Activated CD8-positive, alpha-beta memory T cell treated with anti-CD3 and anti-CD28 coated beads, Interleukin-2, amount 50 U/mL, for 24 hours (primary cell): ENCODE data around the gene NARF.
"Not testable (repeated sequence)": the region's sequence is repeated elsewhere in the genome, so short reads cannot be mapped to it uniquely, and the experiment has no call there.

Experiments
- DNase-seq: peaks from one replicate; pipeline ENCODE4 v3.0.0-alpha.2; 2020; ENCODE audit errors: extremely low read depth

NARF gene

DNA sequence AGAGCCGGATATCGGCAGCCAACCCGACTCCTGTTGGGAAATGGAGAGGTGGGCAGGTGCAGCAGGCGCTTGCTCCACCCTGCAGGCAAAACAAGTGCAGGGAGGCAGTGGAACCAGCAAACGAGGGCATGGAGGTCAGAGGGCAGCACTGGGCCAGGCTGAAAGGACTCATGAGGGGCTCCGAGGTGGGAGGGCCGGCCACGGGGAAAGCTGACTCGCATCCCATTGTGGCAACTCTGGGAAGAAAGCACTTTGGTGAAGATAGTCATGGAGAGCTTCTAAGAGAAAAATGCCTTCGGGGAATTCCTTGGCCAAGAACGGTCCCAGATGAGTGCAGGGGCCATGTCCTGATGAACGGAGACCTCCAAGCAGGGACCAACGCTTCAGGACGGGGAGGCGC lies 12.4 kb upstream of the NARF start:
- no peak for DNase-seq

DNA sequence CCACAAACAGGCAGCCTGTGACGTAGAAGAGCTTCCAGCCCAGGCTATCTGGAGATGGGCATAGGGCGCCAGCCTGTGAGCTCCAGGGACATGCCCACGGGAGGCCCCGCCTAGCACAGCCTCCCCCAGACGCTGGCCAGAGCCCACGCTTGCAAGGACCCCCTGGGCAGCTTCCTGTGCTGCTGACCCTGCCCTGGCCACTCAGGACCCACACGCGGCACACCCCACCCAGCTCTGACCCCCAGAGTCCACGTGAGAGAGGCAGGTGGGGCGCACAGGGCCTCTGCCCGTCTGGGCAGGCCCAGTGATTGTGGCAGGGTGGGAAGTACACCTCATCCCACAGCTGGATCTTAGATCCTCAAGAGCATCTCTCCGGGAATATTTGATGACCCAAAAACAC lies 11.9 kb upstream of the NARF start:
- DNase-seq = no peak

DNA sequence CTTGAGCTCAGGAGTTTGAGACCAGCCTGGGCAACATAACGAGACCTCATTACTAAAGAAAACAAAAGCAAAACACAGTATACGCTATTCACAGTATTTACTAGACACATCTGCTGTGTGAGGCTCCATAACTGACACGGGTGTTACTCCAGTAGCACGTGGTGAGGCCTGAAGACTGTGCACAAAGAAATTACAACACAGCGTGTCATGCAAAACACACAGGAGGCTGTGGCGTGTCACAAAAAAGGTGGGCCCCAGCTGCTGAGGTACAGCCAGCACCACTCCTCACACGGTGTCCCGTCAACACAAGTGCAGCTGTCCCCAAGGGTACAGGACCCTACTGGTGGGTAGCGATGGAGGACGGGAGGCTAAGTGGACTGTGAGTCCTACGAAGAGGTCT lies 10.7 kb upstream of the NARF start:
- no peak for DNase-seq

DNA sequence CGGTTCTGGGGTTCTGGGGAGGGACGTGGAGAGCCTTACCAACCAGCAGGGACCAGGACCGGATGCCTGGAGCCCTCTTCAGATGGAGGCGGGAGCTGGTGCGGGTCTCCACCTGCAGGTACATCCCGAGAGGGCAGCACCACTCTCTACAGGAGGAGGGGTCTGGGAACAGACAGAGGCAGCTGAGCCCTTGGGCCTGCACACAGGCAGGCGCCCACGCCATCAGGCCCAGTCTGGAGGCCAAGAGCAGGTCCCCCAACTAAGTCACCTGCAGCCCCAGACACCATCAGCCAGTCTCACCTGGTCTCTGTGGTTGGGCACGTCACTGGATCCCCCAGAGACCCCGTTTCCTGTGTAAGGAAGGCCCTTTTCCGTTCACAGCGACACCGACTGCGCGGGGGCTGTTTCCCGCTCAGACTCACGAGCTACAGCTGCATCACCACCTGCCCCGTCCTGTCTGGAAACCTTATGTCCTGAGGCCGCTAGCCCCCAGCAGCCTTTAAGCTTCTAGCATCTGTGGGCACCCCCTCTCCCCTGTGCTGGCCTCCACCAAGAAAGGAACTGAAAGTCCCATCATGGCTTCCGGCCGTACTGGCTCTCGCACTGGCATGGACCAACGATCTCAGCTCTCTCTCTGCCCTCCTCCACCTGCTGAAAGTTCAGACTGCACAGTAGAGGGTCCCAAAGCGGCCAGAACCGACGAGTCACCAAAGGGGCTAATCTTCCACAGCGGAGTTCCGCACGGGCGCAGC lies 9.2 kb upstream of the NARF start:
- no peak for DNase-seq

DNA sequence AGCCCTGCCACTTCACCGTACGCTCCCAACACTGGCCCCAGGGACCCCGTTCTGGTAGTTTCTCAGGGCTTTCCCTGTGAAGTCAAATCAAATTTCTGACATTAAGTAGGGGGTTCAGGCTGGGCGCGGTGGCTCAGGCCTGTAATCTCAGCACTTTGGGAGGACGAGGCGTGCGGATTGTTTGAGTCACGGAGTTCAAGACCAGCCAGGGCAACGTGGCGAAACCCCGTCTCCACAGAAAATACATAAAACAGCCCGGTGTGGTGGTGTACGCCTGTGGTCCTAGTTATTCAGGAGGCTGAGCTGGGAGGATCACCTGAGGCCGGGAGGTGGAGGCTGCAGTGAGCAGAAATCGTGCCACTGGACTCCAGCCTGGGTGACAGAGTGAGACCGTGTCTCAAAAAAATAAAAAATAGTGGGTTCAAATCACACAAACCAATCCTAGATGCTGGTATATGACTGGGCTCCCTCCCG lies 8.6 kb upstream of the NARF start:
- no peak for DNase-seq

DNA sequence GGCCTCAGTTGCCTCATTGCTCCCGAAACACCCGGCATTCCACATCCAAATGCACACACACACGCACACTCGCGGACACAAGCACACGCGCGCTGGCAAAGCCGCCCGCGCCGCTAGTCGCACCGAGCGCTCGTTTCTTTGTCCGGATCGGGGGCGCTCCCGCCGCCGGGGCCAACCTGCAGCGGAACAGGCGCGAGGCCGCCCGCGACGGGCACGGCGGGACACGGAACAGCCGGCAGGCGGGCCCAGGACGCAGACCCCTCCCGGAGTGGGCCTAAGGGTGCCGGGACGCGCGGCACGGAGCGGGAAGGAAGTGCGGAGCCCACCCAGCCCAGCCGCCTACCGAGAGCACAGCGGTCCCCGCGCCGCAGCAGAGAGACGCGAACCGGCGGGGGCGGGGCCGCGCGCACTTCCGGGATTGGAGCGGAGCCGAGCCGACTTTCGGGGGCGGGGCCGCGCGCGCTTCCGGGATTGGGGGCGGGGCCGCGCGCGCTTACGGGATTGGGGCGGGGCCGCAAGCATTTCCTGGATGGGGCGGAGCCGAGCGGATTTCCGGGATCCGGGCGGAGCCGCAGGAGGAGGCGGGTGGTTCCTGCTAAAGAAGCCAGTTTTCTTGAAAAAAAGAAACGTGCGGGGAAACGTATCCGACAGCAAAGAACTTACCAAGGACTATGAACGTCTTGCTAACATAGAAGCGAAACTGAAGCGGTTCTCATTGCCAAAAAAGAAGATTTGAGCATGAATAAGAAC lies 8.0 kb upstream of the NARF start, which contains the start of gene CYBC1:
Gene CYBC1 (minus strand): TSS at position 396 of the 750 bp plus-strand sequence. CDS start 1,498 bp downstream, outside the sequence.
- peak; percentile 79 for DNase-seq

DNA sequence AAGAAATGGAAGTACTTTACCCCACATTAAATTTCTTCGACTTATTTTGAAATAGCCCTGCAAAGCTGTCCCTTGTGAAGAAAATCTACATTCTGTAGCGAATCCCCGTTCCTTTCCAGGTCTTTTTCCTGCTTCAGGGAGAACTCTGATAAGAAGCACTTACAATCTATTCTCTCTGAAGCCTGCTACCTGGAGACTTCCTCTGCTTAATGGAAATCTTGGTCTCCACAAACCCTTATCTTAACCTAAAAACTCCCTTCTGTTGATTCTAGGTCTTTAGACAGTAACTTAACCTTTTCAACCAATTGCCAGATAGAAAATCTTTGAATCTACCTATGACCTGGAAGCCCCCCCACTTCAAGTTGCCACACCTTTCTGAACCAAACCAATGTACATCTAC lies 6.4 kb upstream of the NARF start:
- no peak for DNase-seq

DNA sequence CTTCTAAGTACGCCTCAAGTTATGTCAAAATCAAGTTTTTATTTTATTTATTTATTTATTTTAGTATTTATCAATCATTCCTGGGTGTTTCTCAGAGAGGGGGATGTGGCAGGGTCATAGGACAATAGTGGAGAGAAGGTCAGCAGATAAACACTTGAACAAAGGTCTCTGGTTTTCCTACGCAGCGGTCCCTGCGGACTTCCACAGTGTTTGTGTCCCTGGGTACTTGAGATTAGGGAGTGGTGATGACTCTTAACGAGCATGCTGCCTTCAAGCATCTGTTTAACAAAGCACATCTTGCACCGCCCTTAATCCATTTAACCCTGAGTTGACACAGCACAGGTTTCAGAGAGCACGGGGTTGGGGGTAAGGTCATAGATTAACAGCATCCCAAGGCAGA lies 5.4 kb upstream of the NARF start:
- DNase-seq = not testable (repeated sequence)

DNA sequence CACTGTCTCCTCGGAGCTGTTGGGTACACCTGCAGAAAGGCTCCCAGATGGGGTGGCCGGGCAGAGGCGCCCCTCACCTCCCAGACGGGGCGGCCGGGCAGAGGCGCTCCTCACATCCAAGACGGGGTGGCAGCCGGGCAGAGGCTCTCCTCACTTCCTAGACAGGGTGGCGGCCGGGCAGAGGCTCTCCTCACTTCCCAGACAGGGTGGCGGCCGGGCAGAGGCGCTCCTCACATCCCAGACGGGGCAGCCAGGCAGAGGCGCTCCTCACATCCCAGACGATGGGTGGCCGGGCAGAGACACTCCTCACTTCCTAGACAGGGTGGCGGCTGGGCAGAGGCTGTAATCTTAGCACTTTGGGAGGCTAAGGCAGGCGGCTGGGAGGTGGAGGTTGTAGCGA lies 4.8 kb upstream of the NARF start:
- DNase-seq = not testable (repeated sequence)

DNA sequence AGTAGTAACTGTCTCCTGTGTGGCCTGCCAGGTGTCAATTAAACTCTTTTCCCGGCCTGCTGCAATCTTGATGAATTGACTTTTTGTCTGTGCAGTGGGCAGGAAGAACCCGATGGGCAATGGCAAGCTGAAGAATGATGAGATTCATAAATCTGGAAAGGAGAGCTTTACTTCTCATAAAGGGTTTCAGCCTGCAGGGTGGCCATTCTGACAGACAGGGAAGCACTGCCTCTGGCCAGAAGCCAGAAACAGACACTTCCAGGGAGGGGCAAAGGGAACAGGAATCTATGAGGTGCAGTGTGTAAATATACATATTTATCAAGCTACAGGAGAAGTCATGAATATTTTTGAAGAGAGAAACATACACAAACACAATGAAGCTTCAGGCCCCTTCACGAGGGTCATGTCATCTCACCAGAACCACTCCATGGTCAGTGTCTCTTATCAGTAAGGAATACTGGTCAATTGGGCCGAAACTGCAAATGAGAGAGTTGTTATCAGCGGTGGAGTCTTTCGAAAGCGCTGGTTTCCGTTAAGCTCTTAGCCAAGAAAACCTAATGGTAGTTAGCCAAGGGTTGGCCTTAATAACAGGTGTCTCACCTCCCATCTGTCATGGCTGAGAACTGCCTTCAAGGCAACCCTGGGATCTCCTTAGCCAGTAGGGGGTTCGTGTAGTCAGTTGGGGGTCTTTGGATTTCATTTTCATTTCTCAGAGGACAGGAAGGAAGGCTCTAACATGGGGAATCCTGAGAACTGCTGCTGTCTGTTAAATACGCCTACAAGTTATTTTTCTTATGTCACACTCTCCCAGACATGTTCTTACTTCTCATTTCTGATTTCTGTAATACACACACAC lies 1.2 kb upstream of the NARF start:
- DNase-seq = no peak

DNA sequence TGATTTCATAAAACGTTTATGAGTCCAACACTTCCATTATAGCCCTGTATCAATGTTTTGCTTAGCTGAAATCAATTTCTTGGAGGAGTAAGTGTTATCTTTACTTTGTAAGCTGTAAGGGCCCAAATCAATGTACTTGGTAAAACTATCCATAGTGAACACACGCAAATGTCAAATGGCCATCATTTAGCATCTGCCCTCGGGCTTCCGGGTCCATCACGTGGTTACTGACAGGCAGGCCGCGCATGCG lies 687 bp upstream of the NARF start:
- DNase-seq = no peak

DNA sequence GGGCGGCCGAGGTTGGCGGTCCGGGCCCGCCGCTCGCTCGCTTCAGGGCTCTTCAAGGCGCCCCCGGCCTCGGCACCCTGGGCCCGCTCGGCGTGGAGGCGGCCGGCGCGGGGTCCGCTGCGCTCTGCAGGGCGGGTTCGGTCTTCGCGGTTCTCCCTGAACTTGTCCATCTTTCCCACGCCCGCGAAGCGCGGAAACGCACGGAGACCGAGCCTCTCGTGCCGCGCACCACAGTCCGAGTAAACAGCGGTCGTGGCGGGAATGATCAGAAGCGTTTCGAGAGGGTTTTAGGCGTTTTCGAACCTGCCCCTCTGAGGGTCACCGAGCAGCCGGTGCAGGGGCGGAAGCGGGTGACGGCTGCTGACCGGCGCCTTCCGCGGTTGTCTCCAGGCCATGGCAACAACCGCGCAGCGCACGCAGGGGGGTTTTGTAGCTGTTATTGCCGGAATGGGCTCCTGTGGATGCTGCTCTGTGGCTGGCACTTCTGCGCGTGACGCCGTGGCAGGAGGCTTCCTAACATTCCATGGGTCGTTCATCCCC lies 414 bp downstream of the NARF start:
- no peak for DNase-seq

DNA sequence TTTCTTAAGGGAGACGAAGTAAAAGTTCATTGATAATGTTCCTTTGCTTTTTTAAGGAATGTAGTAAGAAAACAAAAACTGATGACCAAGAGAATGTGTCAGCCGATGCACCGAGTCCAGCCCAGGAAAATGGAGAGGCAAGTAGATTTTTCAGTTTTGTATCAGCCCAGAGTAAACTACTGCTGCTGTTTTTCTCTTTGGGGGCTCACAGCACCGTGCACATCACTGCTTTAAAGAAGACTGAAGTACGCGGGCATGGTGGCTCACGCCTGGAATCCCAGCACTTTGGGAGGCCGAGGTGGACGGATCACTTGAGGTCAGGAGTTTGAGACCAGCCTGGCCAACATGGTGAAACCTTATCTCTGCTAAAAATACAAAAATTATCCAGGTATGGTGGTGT lies 1.4 kb downstream of the NARF start:
- DNase-seq = not testable (repeated sequence)

DNA sequence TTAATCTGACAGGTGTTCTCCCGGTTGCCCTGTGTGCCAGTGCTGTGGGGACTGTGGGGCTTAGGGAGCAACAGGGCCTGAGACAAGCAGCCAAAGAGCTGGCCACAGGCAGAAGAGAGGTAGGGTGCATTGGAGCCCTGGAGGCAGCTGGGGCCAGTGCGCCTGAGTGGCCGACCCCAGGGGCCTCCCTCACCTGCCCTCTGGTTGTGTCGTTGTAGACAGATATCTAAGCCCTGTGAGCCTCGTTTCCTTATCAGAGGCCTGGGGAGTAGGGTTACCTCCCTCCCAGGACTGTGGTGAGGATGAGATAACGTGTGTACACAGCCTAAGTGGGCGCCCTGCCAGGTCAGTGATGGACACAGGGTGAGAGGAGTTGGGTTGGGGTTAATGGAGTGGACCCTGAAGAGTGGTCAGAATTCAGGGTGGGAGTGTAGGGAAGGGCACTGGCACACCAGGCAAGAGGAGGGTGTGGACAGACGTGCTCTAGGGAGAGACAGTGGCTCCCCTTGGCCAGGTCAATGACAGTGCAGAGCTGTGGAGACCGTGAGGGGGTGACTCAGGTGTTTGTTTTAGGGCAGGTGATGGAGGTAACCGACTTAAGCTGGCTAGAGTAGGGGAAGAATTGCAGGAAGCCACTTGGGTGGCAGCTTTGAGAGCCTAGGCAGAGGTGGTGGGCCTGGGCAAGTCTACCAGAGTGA lies 3.4 kb downstream of the NARF start:
- no peak for DNase-seq

DNA sequence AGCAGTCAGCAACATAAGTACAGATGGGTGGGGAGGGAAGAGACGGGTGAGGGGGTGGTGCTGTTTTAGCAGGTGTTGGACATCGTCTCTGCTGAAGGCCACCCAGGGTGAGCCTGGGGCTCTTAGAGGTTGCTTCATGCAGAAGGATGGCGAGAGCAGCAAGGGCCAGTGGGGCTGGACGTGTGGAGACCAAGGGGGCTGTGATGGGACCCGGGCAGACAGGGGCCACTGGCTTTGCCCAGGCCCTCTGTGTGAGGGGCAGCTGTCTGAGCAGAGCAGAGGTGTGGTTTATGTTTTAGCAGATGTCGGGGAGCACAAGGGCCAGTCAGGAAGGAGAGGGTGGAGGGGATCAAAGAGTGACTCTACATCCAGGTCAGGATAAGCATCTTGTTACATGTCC lies 4.8 kb downstream of the NARF start:
- no peak for DNase-seq

DNA sequence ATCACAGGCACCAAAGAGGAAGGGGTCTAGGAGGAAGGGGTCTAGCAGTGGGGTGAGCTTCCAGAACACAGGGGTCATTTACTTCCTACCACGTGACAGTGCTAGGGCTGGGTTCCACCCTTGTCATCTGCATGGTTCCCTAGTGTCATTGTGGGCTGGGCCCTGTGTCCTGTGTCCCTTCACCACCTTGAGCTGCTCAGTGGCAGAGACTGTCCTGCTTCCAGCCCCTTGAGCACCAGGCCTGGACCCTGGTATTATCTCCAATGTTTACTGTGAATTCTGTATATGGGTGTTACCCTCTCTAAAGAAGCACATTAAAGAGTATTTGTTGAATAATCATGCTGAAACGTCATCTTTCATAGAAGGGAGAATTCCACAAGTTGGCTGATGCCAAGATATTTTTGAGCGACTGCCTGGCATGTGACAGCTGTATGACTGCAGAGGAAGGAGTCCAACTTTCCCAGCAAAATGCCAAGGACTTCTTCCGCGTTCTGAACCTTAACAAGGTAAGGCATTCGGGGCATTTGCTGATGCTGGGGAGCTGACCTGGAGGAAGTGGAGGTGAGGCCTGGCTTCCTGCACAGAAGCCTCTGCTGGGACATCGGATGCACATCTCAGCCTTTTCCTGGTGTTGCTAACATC lies 5.5 kb downstream of the NARF start:
- no peak for DNase-seq

DNA sequence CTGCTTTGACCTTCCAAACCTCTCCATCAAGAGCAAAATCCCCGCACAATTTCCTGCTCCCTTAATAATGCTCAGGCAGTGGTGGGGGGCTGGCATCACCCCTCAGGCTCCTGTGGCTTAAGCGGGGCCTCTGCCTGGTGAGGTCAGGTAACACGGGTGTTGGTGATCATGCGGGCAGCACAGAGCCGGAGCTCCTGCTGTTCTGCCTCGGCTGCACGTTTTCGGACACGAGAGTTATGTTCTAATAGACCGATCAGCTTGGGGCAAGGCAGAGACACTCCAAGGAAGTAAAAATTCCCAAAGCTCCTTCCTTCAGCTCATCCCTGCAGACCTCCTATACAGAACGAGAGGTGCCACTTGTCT lies 6.0 kb downstream of the NARF start:
- DNase-seq = no peak

DNA sequence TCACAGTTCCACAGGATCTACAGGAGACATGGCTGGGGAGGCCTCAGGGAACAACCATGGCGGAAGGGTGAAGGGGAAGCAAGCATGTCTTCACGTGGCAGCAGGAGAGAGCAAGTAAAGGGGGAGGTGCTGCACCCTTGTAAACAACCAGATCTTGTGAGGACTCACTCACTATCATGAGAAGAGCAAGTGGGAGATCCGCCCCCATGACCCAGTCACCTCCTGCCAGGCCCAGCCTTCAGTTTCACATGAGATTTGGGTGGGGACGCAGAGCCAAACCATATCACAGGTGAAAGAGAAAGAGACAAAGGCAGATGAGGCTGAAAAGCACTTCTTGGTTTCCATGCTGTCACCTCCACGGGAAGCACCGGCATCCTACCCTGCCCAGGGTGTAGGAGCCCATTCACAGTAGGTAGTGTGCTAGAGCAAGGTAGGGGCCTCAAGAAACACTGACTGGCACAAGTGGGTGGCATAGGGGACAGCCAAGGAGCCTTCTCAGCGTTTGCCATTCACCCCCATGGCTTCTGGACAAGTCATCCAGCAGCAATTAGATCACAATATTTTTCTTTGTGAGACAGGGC lies 6.6 kb downstream of the NARF start:
- no peak for DNase-seq

DNA sequence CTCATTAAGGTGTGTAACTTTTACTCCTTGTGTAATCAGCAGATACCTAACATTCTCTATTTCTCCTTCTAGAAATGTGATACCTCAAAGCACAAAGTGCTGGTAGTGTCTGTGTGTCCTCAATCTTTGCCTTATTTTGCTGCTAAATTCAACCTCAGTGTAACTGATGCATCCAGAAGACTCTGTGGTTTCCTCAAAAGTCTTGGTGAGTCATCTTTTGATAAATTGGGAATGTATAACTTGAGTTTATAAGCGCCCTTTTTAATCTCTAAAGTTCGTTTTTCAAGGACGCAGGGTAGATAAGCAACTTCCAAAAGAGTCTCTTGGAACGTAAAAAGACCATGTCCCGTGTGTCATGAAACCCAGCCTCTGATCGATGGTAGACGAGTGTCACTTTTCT lies 10.2 kb downstream of the NARF start:
- no peak for DNase-seq

DNA sequence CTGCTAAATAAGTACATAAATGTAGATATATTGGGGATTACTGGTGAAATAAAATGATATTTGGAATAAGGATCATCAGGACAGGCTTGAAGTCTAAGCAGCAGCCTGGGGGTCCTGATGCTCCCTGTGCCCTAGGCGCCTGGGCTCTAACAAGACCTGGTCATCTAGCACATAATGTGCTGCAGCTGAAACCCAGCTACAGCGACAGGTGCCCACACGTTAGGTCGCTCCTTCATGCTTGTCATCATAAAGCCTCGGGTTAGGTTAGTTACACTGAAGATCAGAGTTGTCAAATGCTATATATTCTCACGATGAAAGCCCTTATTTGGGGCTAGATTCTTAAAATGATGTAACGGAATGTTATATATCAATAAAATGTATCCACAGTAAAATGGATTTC lies 11.5 kb downstream of the NARF start:
- DNase-seq = no peak
